GM19240 (cell line): ENCODE measurements around the gene ADGRV1.
"Not testable (repeated sequence)": the region's sequence is repeated elsewhere in the genome, so short reads cannot be mapped to it uniquely, and the experiment has no call there.

Experiments
- DNase-seq: peaks from one replicate; pipeline ENCODE4 v3.0.0; 2011; ENCODE audit warnings: low spot score; ENCODE audit not compliant: insufficient read length

ADGRV1 gene

DNA sequence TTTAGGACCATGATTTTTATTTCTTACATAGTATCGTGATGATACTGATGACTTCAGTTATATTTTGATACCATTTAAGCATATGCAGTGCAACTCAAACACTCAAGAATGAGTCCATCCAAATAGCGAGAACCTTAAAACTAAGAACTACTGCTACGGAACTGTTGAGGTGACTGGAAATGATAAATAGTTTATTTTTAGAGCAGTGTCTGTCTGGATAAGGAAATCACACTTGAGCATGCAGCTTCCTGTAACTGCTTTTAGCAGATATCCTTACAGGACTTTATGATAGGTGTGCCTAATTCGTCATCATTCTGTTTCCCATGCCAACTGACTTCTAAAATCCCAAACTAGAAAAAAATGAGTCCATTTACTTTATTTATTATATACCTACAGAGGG is 85.5 kb downstream of the ADGRV1 start:
- DNase-seq = no peak

DNA sequence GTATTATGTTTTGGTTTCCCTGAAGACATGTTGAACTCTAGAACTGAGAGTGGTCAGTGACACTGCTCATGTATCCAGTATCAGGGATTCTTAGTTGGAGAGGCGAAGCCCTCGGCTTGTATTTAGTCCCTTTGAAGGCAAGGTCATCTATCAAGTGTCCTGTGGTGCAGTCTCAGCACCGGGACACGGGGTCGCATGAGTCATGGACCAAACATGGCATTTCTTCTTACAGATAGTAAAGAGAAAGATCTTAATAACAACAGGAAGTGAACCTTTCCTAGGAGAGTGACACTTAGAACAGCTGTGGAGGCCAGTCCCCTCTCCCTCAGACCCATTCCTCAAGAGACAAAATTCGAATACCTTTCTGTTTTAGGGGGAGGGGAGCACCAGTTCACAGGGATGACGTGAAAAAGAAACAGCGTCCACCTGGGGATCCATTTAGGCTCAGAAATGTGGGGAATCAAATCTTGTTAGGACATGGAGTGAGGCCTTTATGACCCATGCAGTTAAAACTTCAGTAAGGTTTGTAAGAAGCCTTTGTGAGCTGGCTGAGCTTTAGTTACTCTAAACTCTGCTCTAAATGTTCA is 86.5 kb downstream of the ADGRV1 start:
- no peak for DNase-seq

DNA sequence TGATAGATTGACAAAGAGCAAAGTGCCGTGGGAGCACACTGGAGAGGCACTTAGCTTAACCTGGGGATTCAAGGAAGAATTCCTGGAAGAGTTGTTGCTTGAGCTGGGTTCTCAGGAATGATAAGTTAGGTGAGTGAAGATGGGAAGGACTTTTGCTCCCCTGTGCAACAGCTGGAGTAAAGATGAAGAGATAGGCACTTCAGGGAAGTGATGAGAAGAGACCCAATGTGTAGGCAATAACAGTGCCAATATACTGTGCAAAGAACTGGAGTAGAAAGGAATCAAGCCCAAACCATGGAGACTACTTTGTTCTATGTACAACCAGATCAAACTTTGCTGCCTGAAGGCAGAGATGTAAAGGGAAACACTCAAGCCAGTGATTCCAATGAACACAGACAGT is 92.2 kb downstream of the ADGRV1 start:
- DNase-seq = no peak

DNA sequence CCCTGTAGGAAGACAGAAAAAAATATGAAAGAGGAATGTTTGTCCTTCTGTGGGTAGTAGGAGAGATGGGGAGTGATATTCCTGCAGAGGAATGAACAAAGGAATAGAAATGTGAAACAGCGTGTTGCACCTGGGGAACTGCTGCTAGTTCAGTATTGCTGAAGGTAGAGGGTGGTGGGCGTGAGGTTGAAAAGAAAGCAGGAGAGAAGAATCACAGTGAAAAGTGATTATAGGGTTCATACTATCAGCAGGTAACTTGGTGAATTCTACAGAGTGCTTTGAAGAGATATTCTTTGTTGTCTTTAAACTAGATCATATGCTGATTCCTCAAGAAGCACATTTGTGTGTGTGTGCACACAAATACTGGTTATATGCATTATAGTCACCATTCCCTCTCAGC is 95.6 kb downstream of the ADGRV1 start:
- DNase-seq = no peak

DNA sequence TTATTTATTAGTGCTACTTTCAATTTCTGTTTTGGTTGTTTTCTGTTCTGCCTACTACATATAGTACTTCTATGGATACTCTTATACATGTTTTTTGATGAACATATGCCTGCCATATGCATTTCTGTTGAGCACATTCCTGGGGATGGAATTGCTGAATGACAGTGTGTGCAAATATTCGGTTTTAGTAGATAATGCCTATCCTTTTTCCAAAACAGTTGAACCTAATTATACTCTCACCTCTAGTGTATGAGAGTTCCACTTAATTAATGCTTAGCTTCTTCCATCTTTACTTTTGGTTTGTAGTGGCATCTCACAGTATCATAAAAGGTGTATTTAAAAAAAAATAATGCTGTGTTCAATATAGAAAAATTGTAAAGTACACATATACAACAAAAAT is 96.8 kb downstream of the ADGRV1 start:
- DNase-seq = no peak

GRCh38 chr5:90657030-90657429 is 98.4 kb downstream of the ADGRV1 start:
- DNase-seq = no peak

DNA sequence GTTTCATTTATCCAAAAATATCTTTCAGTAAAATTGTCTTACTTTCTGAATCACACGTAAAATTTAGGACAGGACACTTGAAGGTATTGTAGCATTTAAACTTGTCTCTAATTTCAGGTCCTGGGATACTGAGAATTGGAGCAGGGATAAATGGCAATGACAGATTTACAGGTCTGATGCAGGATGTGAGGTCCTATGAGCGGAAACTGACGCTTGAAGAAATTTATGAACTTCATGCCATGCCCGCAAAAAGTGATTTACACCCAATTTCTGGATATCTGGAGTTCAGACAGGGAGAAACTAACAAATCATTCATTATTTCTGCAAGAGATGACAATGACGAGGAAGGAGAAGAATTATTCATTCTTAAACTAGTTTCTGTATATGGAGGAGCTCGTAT is 99.2 kb downstream of the ADGRV1 start:
- DNase-seq = no peak

- no peak for DNase-seq
These were observed 100.0 kb downstream of the ADGRV1 start for GRCh38 chr5:90658620-90659019.

- DNase-seq = not testable (repeated sequence)
These were observed 109.5 kb downstream of the ADGRV1 start for GRCh38 chr5:90668079-90668565.

GRCh38 chr5:90675222-90675621 is 116.6 kb downstream of the ADGRV1 start:
- DNase-seq = no peak

DNA sequence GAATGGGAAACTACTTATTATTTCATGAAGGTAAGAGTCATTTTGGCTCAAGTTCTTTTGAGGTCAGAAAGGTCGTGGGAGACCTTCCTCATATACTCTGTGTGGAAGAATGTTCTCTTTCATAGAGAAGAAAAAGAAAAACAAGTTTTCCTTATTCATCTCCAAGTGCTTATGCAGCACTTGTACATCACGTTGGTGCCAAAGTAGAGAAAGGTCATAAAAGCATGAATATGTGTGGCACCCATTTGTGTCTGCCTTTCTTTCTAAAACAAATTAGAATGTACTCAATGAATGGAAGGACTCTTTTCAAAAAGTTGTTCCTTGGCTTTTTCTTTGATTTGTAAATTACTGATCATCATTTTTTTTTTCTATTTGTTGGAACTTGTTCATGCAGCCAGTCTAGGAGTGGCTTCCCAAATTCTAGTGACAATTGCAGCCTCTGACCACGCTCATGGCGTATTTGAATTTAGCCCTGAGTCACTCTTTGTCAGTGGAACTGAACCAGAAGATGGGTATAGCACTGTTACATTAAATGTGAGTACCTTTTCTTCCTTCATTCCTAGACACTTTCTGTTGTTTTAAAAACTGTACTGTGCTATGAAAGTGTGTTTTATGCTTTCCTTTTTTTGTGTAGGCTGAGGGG is 122.4 kb downstream of the ADGRV1 start:
- DNase-seq = no peak

DNA sequence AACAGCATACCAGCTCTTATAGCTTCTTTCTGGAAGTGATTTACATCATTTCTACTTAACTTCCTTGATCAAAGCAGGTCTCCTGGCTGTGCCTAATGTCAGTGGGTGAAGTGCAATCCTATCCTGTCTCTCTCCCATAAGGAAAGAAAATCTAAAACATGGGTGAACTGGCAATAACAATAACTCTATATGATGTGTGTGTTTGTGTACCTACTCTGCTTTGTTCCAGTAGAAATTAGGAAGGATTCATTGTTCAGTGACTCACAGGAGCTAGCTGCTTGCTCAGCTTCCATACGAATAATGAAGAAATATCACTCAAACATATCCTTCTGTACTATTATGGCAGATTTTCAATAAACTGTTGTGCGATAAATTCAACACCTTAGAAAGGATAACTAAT is 123.7 kb downstream of the ADGRV1 start:
- DNase-seq = no peak

DNA sequence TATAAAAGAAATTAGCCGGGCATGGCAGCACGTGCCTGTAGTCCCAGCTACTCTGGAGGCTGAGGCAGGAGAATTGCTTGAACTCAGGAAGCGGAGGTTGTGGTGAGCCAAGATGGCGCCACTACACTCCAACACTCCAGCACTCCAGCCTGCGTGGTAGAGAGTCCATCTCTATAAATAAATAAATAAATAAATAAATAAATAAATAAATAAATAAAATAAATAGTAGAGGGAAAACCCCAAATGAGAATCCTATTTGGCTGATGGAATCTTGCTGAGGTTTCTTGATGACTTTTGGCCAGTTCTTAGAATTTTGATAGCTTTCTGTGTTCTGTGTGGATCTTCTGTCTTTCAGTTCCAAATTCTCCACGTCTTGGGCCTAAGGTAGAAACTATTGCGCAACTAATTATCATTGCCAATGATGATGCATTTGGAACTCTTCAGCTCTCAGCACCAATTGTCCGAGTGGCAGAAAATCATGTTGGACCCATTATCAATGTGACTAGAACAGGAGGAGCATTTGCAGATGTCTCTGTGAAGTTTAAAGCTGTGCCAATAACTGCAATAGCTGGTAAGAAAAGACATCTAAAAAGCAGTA is 126.9 kb downstream of the ADGRV1 start:
- DNase-seq = no peak

DNA sequence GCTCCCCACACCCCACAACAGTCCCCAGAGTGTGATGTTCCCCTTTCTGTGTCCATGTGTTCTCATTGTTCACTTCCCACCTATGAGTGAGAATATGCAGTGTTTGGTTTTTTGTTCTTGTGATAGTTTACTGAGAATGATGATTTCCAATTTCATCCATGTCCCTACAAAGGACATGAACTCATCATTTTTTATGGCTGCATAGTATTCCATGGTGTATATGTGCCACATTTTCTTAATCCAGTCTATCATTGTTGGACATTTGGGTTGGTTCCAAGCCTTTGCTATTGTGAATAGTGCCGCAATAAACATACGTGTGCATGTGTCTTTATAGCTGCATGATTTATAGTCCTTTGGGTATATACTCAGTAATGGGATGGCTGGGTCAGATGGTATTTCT is 127.8 kb downstream of the ADGRV1 start:
- not testable (repeated sequence) for DNase-seq

GRCh38 chr5:90687458-90687857 is 128.9 kb downstream of the ADGRV1 start:
- not testable (repeated sequence) for DNase-seq

DNA sequence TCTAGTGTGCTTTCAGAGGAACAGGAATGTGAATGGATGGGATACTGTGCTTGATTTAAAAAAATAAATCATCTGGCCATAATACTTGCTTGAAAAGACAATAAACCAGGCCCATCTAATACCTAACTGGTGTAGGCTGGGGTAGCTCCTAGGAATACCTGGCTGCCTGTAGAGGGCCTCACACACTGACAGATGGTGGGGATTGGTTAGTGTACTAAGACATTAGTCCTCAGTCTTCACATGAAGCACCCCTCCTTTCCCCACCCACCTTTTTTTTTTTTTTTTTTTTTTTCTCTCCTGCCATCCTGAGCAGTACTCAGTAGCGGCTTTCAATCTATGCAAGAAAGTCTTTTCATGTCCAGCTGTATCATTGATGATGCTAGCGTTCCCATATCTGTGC is 130.5 kb downstream of the ADGRV1 start:
- no peak for DNase-seq

GRCh38 chr5:90690307-90690706 is 131.7 kb downstream of the ADGRV1 start:
- DNase-seq = no peak

DNA sequence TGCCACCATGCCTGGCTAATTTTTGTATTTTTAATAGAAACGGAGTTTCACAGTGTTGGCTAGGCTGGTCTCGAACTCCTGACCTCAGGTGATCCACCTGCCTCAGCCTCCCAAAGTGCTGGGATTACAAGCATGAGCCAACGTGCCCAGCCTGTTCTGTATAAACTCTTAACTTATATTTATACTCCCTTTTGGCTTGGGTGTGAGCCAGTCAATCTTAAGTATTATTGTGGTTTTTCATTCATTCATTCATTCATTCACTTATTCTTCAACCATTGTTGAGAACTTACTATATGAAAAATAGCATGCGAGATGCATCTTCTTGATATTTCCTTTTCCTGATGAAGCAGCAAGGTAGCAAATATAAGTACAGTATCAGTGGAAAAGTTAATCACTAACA is 132.9 kb downstream of the ADGRV1 start:
- DNase-seq = no peak

GRCh38 chr5:90696153-90696552 is 137.6 kb downstream of the ADGRV1 start:
- DNase-seq = no peak

DNA sequence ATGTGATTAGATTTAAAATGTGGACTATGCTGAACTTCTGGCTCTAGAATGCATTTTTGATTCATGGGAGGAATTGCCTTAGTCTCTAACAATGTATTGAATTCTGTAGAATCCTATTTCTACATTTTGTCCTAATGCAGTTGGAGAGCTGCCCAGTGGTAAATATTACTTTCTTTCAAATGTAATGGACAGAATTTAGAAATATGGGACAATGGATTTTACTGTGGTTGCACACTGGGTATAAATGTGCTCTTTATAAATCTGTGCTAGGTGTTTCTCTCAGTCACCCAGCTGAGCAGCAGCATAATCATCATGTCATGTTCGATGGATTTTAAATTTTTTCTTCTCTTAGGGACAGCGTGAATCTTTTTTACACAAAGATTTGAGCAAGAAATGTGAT is 141.7 kb downstream of the ADGRV1 start:
- DNase-seq = no peak

DNA sequence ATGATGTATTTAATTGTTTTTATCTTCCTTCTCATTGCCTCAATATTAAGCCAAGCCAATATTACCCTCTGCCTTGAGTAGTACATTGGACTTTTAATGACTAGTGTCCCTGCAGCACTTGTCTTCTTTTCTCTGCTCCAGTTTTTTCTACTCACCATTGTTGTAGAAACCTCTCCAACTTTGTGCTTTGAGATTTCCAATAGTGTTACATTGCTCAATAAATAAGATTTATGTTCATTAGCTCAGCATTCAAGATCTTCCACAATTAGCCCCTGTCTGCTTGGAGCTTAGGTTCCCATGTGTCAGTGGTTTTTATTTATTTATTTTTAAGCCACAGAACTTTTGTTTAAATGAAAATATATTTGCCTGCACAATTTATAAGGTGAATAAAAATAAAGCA is 145.3 kb downstream of the ADGRV1 start:
- no peak for DNase-seq

- no peak for DNase-seq
These were observed 149.1 kb downstream of the ADGRV1 start for GRCh38 chr5:90707698-90708097.
